PC-9 (cell line): ENCODE data around the gene DPH7. TPM values are rescaled to one million over a fixed set of nuclear protein-coding genes. Genes with fewer than 3 reads are reported as not detected.
A peak's percentile ranks its signal among the peaks of the same experiment; 100 is the strongest.

Experiments
- BruUV-seq: library from RNA; stranded (reverse); fragments of 400-500 nt; replicated peaks from 2 replicates; lab custom pipeline; 2021; lab: Mats Ljungman, UMichigan
- CTCF ChIA-PET: fragments of 300-600 bp; sonication (Branson Sonifier 250); formaldehyde crosslinking; loops from one replicate; lab custom pipeline; 2022; ENCODE audit warnings: antibody characterized with exemption; lab: Charles Lee
- POLR2A ChIA-PET: fragments of 300-600 bp; sonication (Branson Sonifier 250); formaldehyde crosslinking; loops from one replicate; lab custom pipeline; 2022; ENCODE audit warnings: antibody characterized with exemption; ENCODE audit not compliant: unreplicated experiment; lab: Charles Lee
- DNase-seq, 2 experiments: peaks; one replicate each; pipeline versions ENCODE4 v3.0.0 to v3.0.0-alpha.2; 2015 to 2022; ENCODE audit warnings: mixed read lengths in 1 of 2
- H2AFZ ChIP-seq: fragments of 200-600 bp; sonication (generic); 2 replicates; pipeline ENCODE4 v1.8.1; 2017; ENCODE audit warnings: antibody characterized with exemption
- H3F3A ChIP-seq: fragments of 200-600 bp; sonication (generic); 2 replicates; pipeline ENCODE4 v1.8.1; 2017; ENCODE audit warnings: antibody characterized with exemption, mild to moderate bottlenecking, low read depth; ENCODE audit not compliant: insufficient read depth
- H3K27ac ChIP-seq: fragments of 200-600 bp; sonication (generic); 2 replicates; pipeline ENCODE4 v1.6.1; 2016; ENCODE audit warnings: mixed run types
- H3K27me3 ChIP-seq: fragments of 200-600 bp; sonication (generic); 2 replicates; pipeline ENCODE4 v1.6.1; 2016; ENCODE audit warnings: low read depth, mixed run types; ENCODE audit not compliant: insufficient read depth
- H3K36me3 ChIP-seq: fragments of 200-600 bp; sonication (generic); 2 replicates; pipeline ENCODE4 v1.6.1; 2016; ENCODE audit warnings: low read depth, mixed run types
- H3K4me1 ChIP-seq: fragments of 200-600 bp; sonication (generic); replicated peaks from 2 replicates; pipeline ENCODE4 v1.6.1; 2016; ENCODE audit warnings: mixed run types; ENCODE audit not compliant: insufficient read depth
- H3K4me2 ChIP-seq: fragments of 200-600 bp; sonication (generic); 2 replicates; pipeline ENCODE4 v1.6.1; 2017; ENCODE audit warnings: mixed run types
- H3K4me3 ChIP-seq: fragments of 200-600 bp; sonication (generic); 2 replicates; pipeline ENCODE4 v1.6.1; 2016; ENCODE audit warnings: mixed run types
- H3K79me2 ChIP-seq: fragments of 200-600 bp; sonication (generic); 2 replicates; pipeline ENCODE4 v1.6.1; 2017; ENCODE audit warnings: low read depth, mixed run types
- H3K9me2 ChIP-seq: fragments of 200-600 bp; sonication (generic); 2 replicates; pipeline ENCODE4 v1.8.1; 2017; ENCODE audit warnings: mild to moderate bottlenecking; ENCODE audit not compliant: insufficient read depth
- H3K9me3 ChIP-seq: fragments of 200-600 bp; sonication (generic); 2 replicates; pipeline ENCODE4 v1.8.1; 2016; ENCODE audit warnings: low read depth; ENCODE audit not compliant: insufficient read depth
- H4K20me1 ChIP-seq: fragments of 200-600 bp; sonication (generic); 2 replicates; pipeline ENCODE4 v1.8.1; 2017; ENCODE audit not compliant: insufficient read depth
- CTCF ChIP-seq: fragments of 200-600 bp; sonication (generic); conservative IDR thresholded peaks from 2 replicates; pipeline ENCODE4 v1.6.1; 2017; ENCODE audit warnings: mixed run types, antibody characterized with exemption, mild to moderate bottlenecking, moderate library complexity
- EZH2 ChIP-seq: fragments of 200-600 bp; sonication (generic); IDR thresholded peaks from 2 replicates; pipeline ENCODE4 v1.8.0; 2017; ENCODE audit warnings: antibody characterized with exemption, low read depth
- intact Hi-C: fragments of 100-400 bp; cut with micrococcal nuclease; formaldehyde crosslinking; loops from one replicate; pipeline ENCODE4 v1.10.0; 2022; ENCODE audit not compliant: unreplicated experiment
- total RNA-seq: library from RNA; stranded (reverse); gene quantifications from 2 replicates; pipeline ENCODE4 v1.2.3, GENCODE V29; 2021

DPH7 gene
- total RNA-seq, 1 experiment from 2014 or later: 48.5 TPM

- H4K20me1 ChIP-seq: peaks cover under 1% of the 10 kb centered on the region
- no peaks in the 10 kb centered on the region for H3K27me3 ChIP-seq
- intact Hi-C loops: loop anchor here (10.0 kb wide), 1 partner anchor 181 kb away; no protein-coding TSS in a partner anchor
- no peak overlapping the region for H3K4me3 ChIP-seq
- H3K27ac ChIP-seq: peak overlapping the region; percentile 10; the same call in 1 of the 2 replicates
- BruUV-seq: no TSS peak
- DNase-seq: no peak
- H3K4me1 ChIP-seq: peaks cover 57% of the 10 kb centered on the region
- peaks cover 8% of the 10 kb centered on the region; the same call in 1 of the 2 replicates for H3K36me3 ChIP-seq
- H2AFZ ChIP-seq: no peak overlapping the region
- peaks cover 59% of the 10 kb centered on the region for H3K79me2 ChIP-seq
- no peaks in the 10 kb centered on the region for H3K9me2 ChIP-seq
- H3K4me2 ChIP-seq: no peak overlapping the region
- ChIA-PET CTCF (no interaction called here), POLR2A (no interaction called here)
- TF ChIP-seq CTCF: no peak
- no peak for TF ChIP-seq EZH2
- H3K9me3 ChIP-seq: no peaks in the 10 kb centered on the region
- H3F3A ChIP-seq: peaks cover 54% of the 10 kb centered on the region
These were observed 36.7 kb upstream of the DPH7 start for GRCh38 chr9:137615387-137615871.

GRCh38 chr9:137614631-137615386 lies 36.1 kb upstream of the DPH7 start:
- Histone ChIP-seq H3K27ac (0 out of 2 replicates have a peak overlapping the region, but pooled peaks have one; percentile 10), H3K4me1 (peaks cover 57% of the 10 kb centered on the region), H3K4me3 (no peak overlapping the region), H3K36me3 (peaks cover 8% of the 10 kb centered on the region; the same call in 1 of the 2 replicates), H3K79me2 (peaks cover 59% of the 10 kb centered on the region), H3K9me2 (no peaks in the 10 kb centered on the region), H3F3A (peaks cover 55% of the 10 kb centered on the region), H4K20me1 (no peaks in the 10 kb centered on the region), H2AFZ (no peak overlapping the region), H3K4me2 (no peak overlapping the region), H3K9me3 (no peaks in the 10 kb centered on the region), H3K27me3 (no peaks in the 10 kb centered on the region)
- BruUV-seq: no TSS peak
- CTCF ChIA-PET: interaction anchor here (0.6 kb wide), 1 partner anchor 69 kb away, joined by 3 read pairs; no protein-coding TSS in a partner anchor
- no peak for TF ChIP-seq EZH2
- POLR2A ChIA-PET: no interaction called here
- intact Hi-C loops: loop anchor here (5.0 to 10.0 kb wide), 3 partner anchors 63 to 373 kb away; partner anchors contain the start of genes MRPL41, PNPLA7 and TUBB4B
- no peak for DNase-seq

DNA sequence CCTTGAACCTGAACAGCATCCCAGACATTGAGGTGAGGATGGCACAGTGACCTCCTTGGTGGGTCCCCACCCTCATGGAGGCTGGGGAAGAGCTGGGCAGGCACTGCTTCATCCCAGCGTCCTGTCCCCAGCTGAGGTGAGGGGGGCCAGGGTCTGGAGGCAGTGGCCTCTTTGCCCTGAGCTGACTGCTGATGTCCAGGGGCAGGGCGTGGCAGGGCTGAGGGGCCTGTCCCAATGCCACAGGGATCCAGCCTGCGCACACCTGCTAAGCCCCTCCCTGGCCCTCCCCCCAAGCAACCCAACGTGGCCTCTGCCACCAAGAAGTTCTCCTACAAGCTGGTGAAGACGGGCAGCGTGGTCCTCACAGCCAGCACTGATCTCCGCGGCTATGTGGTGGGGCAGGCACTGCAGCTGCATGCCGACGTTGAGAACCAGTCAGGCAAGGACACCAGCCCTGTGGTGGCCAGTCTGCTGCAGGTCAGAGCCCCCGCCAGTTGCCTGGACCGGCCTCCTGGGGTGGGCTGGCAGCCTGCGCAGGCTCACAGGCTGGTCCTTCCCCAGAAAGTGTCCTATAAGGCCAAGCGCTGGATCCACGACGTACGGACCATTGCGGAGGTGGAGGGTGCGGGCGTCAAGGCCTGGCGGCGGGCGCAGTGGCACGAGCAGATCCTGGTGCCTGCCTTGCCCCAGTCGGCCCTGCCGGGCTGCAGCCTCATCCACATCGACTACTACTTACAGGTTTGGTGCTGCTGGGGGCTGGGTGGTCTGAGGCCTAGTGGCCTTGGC lies 35.2 kb upstream of the DPH7 start:
- ChIA-PET CTCF (no interaction called here), POLR2A (no interaction called here)
- Histone ChIP-seq H3K79me2 (peaks cover 63% of the 10 kb centered on the region), H4K20me1 (no peaks in the 10 kb centered on the region), H3K4me3 (no peak overlapping the region), H3K4me1 (peaks cover 65% of the 10 kb centered on the region), H2AFZ (no peak overlapping the region), H3F3A (peaks cover 57% of the 10 kb centered on the region), H3K9me2 (no peaks in the 10 kb centered on the region), H3K4me2 (peak overlapping the region; percentile 78), H3K27ac (peak overlapping the region; percentile 97; the same call in 1 of the 2 replicates), H3K27me3 (no peaks in the 10 kb centered on the region), H3K9me3 (no peaks in the 10 kb centered on the region), H3K36me3 (peaks cover 8% of the 10 kb centered on the region; the same call in 1 of the 2 replicates)
- DNase-seq: no peak
- intact Hi-C loops: loop anchor here (2.0 to 10.0 kb wide), 4 partner anchors 35 to 372 kb away; partner anchors contain the start of genes DPH7, MRPL41, PNPLA7 and TUBB4B
- BruUV-seq: no TSS peak
- TF ChIP-seq EZH2 (no peak), CTCF (no peak)
